ENCODE data around the gene TFF3.

TFF3 gene

GRCh38 chr21:42263591-42264131 is 51.5 kb downstream of the TFF3 start:
- no peak for DNase-seq

DNA sequence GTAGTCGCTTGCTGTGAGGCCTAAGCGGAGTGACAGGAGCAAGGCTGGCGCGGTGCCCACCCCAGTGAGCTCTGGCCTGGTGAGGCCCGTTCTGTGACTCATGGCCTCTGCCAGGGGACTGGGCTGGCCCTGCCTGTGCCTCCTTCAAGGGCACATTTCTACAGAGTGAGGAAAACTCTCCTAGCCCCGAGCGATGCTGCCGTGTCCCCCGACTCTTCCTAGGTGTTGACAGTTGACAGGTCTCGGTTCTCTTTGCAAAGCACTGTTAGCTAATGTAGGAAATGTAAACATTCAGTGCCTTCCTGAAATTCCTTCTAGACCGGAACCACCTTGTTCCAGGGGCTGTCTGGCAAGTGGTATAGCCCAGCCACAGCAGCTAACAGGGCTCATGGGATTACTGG is 52.4 kb downstream of the TFF3 start:
- no peak for DNase-seq

DNA sequence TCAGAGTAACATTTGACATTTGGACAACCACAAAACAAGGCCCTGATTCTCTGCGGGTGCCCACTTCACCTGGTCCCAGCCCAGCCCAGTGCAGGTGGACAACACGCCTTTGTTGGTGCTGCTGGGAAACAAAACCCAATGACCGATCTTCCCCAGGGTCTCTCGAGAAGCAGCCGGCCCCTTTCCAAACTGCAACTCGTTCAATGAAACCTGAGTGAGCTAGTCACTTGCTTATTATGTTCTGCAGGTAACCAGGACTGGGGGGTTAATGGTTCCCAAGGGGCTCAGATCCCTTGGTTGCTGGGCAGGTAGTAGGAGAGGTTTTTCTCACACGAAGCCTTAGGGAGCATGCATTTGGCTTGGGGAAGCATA is 53.4 kb downstream of the TFF3 start:
- DNase-seq, result no peak
